ENCODE measurements around the gene TOM1L1.
A peak's percentile ranks its signal among the peaks of the same experiment; 100 is the strongest.

TOM1L1 gene

GRCh38 chr17:54982399-54982798 lies 81.7 kb downstream of the TOM1L1 start:
- TF ChIP-seq CTCF (IDR thresholded peaks at IDR 0.05; ENCODE audit: borderline replicate concordance, insufficient read depth, low read depth, low read length): no peak
- no peak overlapping the region for H3K4me3 ChIP-seq (ENCODE audit: low read depth, low read length)

- H3K4me3 ChIP-seq (ENCODE audit: low read depth, low read length): no peak overlapping the region
- TF ChIP-seq CTCF (IDR thresholded peaks at IDR 0.05; ENCODE audit: borderline replicate concordance, insufficient read depth, low read depth, low read length): no peak
Observed at GRCh38 chr17:54983260-54983659, 82.6 kb downstream of the TOM1L1 start.

GRCh38 chr17:54985476-54985875 lies 84.8 kb downstream of the TOM1L1 start:
- no peak overlapping the region for H3K4me3 ChIP-seq (ENCODE audit: low read depth, low read length)
- TF ChIP-seq CTCF (IDR thresholded peaks at IDR 0.05; ENCODE audit: borderline replicate concordance, insufficient read depth, low read depth, low read length): no peak

- no peak overlapping the region for H3K4me3 ChIP-seq (ENCODE audit: low read depth, low read length)
Observed at GRCh38 chr17:54990118-54990517, 89.5 kb downstream of the TOM1L1 start.

GRCh38 chr17:54991567-54991966 lies 90.9 kb downstream of the TOM1L1 start:
- H3K4me3 ChIP-seq (ENCODE audit: low read depth, low read length): no peak overlapping the region
- no peak for TF ChIP-seq CTCF (IDR thresholded peaks at IDR 0.05; ENCODE audit: borderline replicate concordance, insufficient read depth, low read depth, low read length)

More at GRCh38 chr17:54990118-54990517, 89.5 kb downstream of the TOM1L1 start:
- no peak for TF ChIP-seq CTCF (IDR thresholded peaks at IDR 0.05; ENCODE audit: borderline replicate concordance, insufficient read depth, low read depth, low read length)

GRCh38 chr17:54992797-54993639 lies 92.4 kb downstream of the TOM1L1 start:
- no peak overlapping the region for H3K4me3 ChIP-seq (ENCODE audit: low read depth, low read length)
- TF ChIP-seq CTCF (IDR thresholded peaks at IDR 0.05; ENCODE audit: borderline replicate concordance, insufficient read depth, low read depth, low read length): peak; percentile 29; the same call in 1 of the 2 replicates

- no peak overlapping the region for H3K4me3 ChIP-seq (ENCODE audit: low read depth, low read length)
- TF ChIP-seq CTCF (IDR thresholded peaks at IDR 0.05; ENCODE audit: borderline replicate concordance, insufficient read depth, low read depth, low read length): no peak
Observed at GRCh38 chr17:54996441-54996840, 95.8 kb downstream of the TOM1L1 start.
